Stomach smooth muscle (tissue), 2 donors: ENCODE results near the gene CCR5.

Source experiments
- H3K27ac ChIP-seq: one replicate; pipeline ENCODE4 v1.7.0; 2013; ENCODE audit warnings: mild to moderate bottlenecking, low read length, inconsistent platforms
- H3K27me3 ChIP-seq, 2 donors: one replicate each; pipeline ENCODE4 v1.7.0; 2013; ENCODE audit warnings: low read length in 2 of 2; ENCODE audit not compliant: insufficient read depth in 2 of 2, control insufficient read depth in 1 of 2
- H3K36me3 ChIP-seq, 2 donors: one replicate each; pipeline ENCODE4 v1.7.0; 2013; ENCODE audit warnings: low read length in 2 of 2; ENCODE audit not compliant: control insufficient read depth in 2 of 2, insufficient read depth in 2 of 2
- H3K4me1 ChIP-seq: one replicate; pipeline ENCODE4 v1.7.0; 2013; ENCODE audit warnings: low read length; ENCODE audit not compliant: control insufficient read depth, insufficient read depth
- H3K4me3 ChIP-seq, 2 donors: one replicate each; pipeline ENCODE4 v1.7.0; 2013; ENCODE audit warnings: low read length in 2 of 2
- H3K9ac ChIP-seq, 2 donors: one replicate each; pipeline ENCODE4 v1.7.0; 2013; ENCODE audit warnings: low read length in 2 of 2, mild to moderate bottlenecking in 1 of 2
- H3K9me3 ChIP-seq, 2 donors: one replicate each; pipeline ENCODE4 v1.7.0; 2013; ENCODE audit warnings: low read length in 2 of 2; ENCODE audit not compliant: control insufficient read depth in 2 of 2
- donor health status: healthy.
- donor health status: Pancreatic carcinoma.

CCR5 gene

GRCh38 chr3:46371519-46372340, 984 bp downstream of the CCR5 start:
- Histone ChIP-seq H3K36me3 (no peaks in the 10 kb centered on the region), H3K4me3 (no peak overlapping the region), H3K27me3 (peaks cover 3% of the 10 kb centered on the region in 2 donors), H3K9ac (no peak overlapping the region), H3K9me3 (no peaks in the 10 kb centered on the region), H3K27ac (no peak overlapping the region), H3K4me1 (no peaks in the 10 kb centered on the region)

- Histone ChIP-seq H3K9me3 (no peaks in the 10 kb centered on the region), H3K27ac (no peak overlapping the region), H3K4me3 (no peak overlapping the region), H3K36me3 (no peaks in the 10 kb centered on the region), H3K27me3 (peaks cover 3 to 5% of the 10 kb centered on the region in 2 donors), H3K9ac (no peak overlapping the region), H3K4me1 (no peaks in the 10 kb centered on the region)
These were observed 2.0 kb downstream of the CCR5 start for GRCh38 chr3:46372492-46373359.

- no peaks in the 10 kb centered on the region for H3K9me3 ChIP-seq
- H3K27ac ChIP-seq, result no peak overlapping the region
- no peaks in the 10 kb centered on the region for H3K4me1 ChIP-seq
- peaks cover 3% of the 10 kb centered on the region in 2 donors for H3K27me3 ChIP-seq
- H3K4me3 ChIP-seq, result no peak overlapping the region
- no peaks in the 10 kb centered on the region for H3K36me3 ChIP-seq
- H3K9ac ChIP-seq, result no peak overlapping the region
These were observed 4.0 kb downstream of the CCR5 start for GRCh38 chr3:46374755-46375154.

GRCh38 chr3:46375218-46375617, 4.5 kb downstream of the CCR5 start:
- no peaks in the 10 kb centered on the region for H3K9me3 ChIP-seq
- no peaks in the 10 kb centered on the region for H3K4me1 ChIP-seq
- no peak overlapping the region for H3K9ac ChIP-seq
- no peaks in the 10 kb centered on the region for H3K36me3 ChIP-seq
- no peak overlapping the region for H3K4me3 ChIP-seq
- H3K27me3 ChIP-seq, result peaks cover 2 to 3% of the 10 kb centered on the region in 2 donors
- no peak overlapping the region for H3K27ac ChIP-seq

- Histone ChIP-seq H3K9ac (no peak overlapping the region), H3K36me3 (no peaks in the 10 kb centered on the region), H3K4me3 (no peak overlapping the region), H3K9me3 (no peaks in the 10 kb centered on the region), H3K4me1 (no peaks in the 10 kb centered on the region), H3K27ac (no peak overlapping the region), H3K27me3 (peaks cover 2 to 3% of the 10 kb centered on the region in 2 donors)
These were observed 5.1 kb downstream of the CCR5 start for GRCh38 chr3:46375814-46376213.

GRCh38 chr3:46378426-46378942, 7.7 kb downstream of the CCR5 start:
- Histone ChIP-seq H3K4me1 (no peaks in the 10 kb centered on the region), H3K4me3 (no peak overlapping the region), H3K9me3 (no peaks in the 10 kb centered on the region), H3K27ac (no peak overlapping the region), H3K27me3 (peaks cover 0 to 2% of the 10 kb centered on the region in 2 donors), H3K9ac (no peak overlapping the region), H3K36me3 (no peaks in the 10 kb centered on the region)

- H3K27ac ChIP-seq, result no peak overlapping the region
These were observed 9.9 kb downstream of the CCR5 start for GRCh38 chr3:46380471-46381221.

GRCh38 chr3:46381625-46382024, 10.9 kb downstream of the CCR5 start:
- Histone ChIP-seq H3K9ac (no peak overlapping the region), H3K4me3 (no peak overlapping the region), H3K27me3 (peaks cover 0 to 2% of the 10 kb centered on the region in 2 donors), H3K36me3 (no peaks in the 10 kb centered on the region), H3K27ac (no peak overlapping the region), H3K9me3 (no peaks in the 10 kb centered on the region), H3K4me1 (no peaks in the 10 kb centered on the region)

More at GRCh38 chr3:46380471-46381221, 9.9 kb downstream of the CCR5 start:
- Histone ChIP-seq H3K36me3 (no peaks in the 10 kb centered on the region), H3K9ac (no peak overlapping the region), H3K27me3 (peaks cover 0 to 2% of the 10 kb centered on the region in 2 donors), H3K4me1 (no peaks in the 10 kb centered on the region), H3K9me3 (no peaks in the 10 kb centered on the region), H3K4me3 (no peak overlapping the region)

- Histone ChIP-seq H3K27me3 (no peaks in the 10 kb centered on the region), H3K27ac (no peak overlapping the region), H3K9me3 (no peaks in the 10 kb centered on the region), H3K4me1 (no peaks in the 10 kb centered on the region), H3K4me3 (no peak overlapping the region), H3K9ac (no peak overlapping the region), H3K36me3 (no peaks in the 10 kb centered on the region)
These were observed 12.6 kb downstream of the CCR5 start for GRCh38 chr3:46383211-46383950.

GRCh38 chr3:46383951-46384330, 13.2 kb downstream of the CCR5 start:
- no peaks in the 10 kb centered on the region for H3K4me1 ChIP-seq
- no peaks in the 10 kb centered on the region for H3K9me3 ChIP-seq
- H3K27me3 ChIP-seq, result no peaks in the 10 kb centered on the region
- H3K4me3 ChIP-seq, result no peak overlapping the region
- H3K9ac ChIP-seq, result no peak overlapping the region
- H3K36me3 ChIP-seq, result no peaks in the 10 kb centered on the region
- H3K27ac ChIP-seq, result no peak overlapping the region
